ENCODE data around the gene FOXP1.

The FOXP1 gene

DNA sequence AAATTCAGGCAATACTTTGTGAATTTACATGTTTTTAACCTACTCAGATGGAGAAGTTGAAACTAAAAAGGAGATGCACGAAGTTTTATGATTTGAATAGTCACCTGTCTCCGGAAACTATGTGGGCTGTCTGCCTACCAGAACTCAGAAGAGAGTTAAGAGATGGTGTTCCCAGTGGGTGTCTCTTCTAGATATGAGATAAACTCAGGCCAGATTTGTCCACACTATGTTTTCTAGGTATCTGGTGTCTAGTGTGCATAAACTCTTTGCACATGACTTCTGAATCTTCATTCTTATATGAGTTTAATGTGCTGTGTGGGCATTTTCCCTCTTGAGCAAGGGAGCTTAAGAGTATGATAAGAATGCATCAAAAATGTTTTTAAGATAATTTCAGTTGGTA is 222.8 kb downstream of the FOXP1 start:
- no peak overlapping the region for H3K9ac ChIP-seq (ENCODE audit: low read length in 5 of 5)
- no peak overlapping the region for H3K27ac ChIP-seq (ENCODE audit: low read depth, low read length)
- no peak overlapping the region for H3K4me3 ChIP-seq (ENCODE audit: low read depth in 1 of 5, low read length in 5 of 5)
- H3K27me3 ChIP-seq (ENCODE audit: control insufficient read depth in 5 of 5, insufficient read depth in 4 of 5, low read length in 5 of 5) = no peaks in the 10 kb centered on the region
- H3K4me1 ChIP-seq (ENCODE audit: control insufficient read depth in 5 of 5, insufficient read depth in 5 of 5, low read length in 5 of 5) = peaks cover 0 to 9% (median 4%) of the 10 kb centered on the region in 5 donors
- H3K36me3 ChIP-seq (ENCODE audit: control insufficient read depth in 5 of 5, insufficient read depth in 5 of 5, low read length in 5 of 5) = peaks cover 0 to 8% (median 6%) of the 10 kb centered on the region in 5 donors
- no peaks in the 10 kb centered on the region for H3K9me3 ChIP-seq (ENCODE audit: control insufficient read depth in 5 of 5, low read length in 5 of 5)

DNA sequence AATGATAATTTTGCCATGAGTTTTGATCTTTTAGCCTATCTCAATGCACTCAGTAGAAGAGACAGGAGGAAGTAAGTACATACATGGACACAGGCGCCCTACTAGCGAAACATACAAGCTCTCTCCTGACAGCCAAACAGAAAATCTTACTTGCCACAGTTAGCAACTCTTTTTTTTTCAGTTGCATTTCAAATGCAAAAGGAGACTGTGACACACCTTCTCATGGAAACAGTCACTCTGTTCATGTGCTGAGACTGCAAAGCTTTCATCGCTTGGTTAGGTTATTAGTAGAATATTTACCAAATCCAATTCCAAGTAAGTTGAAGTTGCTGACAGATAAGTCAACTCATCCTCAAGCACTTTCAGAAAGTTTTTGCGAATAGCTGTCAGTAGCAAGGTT is 223.3 kb downstream of the FOXP1 start:
- H3K4me1 ChIP-seq (ENCODE audit: control insufficient read depth in 5 of 5, insufficient read depth in 5 of 5, low read length in 5 of 5) = peaks cover 0 to 9% (median 4%) of the 10 kb centered on the region in 5 donors
- no peak overlapping the region for H3K9ac ChIP-seq (ENCODE audit: low read length in 5 of 5)
- H3K9me3 ChIP-seq (ENCODE audit: control insufficient read depth in 5 of 5, low read length in 5 of 5) = no peaks in the 10 kb centered on the region
- H3K36me3 ChIP-seq (ENCODE audit: control insufficient read depth in 5 of 5, insufficient read depth in 5 of 5, low read length in 5 of 5) = peaks cover 0 to 8% (median 8%) of the 10 kb centered on the region in 5 donors
- H3K27me3 ChIP-seq (ENCODE audit: control insufficient read depth in 5 of 5, insufficient read depth in 4 of 5, low read length in 5 of 5) = no peaks in the 10 kb centered on the region
- no peak overlapping the region for H3K4me3 ChIP-seq (ENCODE audit: low read depth in 1 of 5, low read length in 5 of 5)
- no peak overlapping the region for H3K27ac ChIP-seq (ENCODE audit: low read depth, low read length)

DNA sequence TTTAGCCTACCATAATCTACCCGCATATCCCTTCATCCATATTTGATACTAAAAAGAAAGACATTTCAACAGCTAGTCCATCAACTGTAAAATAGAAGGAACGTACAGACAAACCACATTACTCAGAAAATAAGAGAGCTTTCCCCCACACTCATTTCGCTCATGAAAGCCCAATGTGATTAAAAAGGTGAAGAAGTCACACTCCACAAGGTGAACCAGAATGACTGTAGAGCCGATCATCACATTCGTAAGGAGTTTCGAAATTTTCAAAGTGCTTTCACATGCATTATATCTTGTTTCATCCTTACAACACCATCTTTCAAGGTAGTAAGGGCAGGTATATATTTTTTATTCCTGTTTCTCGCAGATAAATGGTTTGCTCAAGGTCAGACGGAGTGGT is 225.3 kb downstream of the FOXP1 start:
- Histone ChIP-seq H3K27ac (ENCODE audit: low read depth, low read length) (no peak overlapping the region), H3K9ac (ENCODE audit: low read length in 5 of 5) (no peak overlapping the region), H3K9me3 (ENCODE audit: control insufficient read depth in 5 of 5, low read length in 5 of 5) (no peaks in the 10 kb centered on the region), H3K36me3 (ENCODE audit: control insufficient read depth in 5 of 5, insufficient read depth in 5 of 5, low read length in 5 of 5) (peaks cover 0 to 8% (median 8%) of the 10 kb centered on the region in 5 donors), H3K4me3 (ENCODE audit: low read depth in 1 of 5, low read length in 5 of 5) (no peak overlapping the region), H3K4me1 (ENCODE audit: control insufficient read depth in 5 of 5, insufficient read depth in 5 of 5, low read length in 5 of 5) (peaks cover 0 to 3% (median 0%) of the 10 kb centered on the region in 5 donors), H3K27me3 (ENCODE audit: control insufficient read depth in 5 of 5, insufficient read depth in 4 of 5, low read length in 5 of 5) (no peaks in the 10 kb centered on the region)

DNA sequence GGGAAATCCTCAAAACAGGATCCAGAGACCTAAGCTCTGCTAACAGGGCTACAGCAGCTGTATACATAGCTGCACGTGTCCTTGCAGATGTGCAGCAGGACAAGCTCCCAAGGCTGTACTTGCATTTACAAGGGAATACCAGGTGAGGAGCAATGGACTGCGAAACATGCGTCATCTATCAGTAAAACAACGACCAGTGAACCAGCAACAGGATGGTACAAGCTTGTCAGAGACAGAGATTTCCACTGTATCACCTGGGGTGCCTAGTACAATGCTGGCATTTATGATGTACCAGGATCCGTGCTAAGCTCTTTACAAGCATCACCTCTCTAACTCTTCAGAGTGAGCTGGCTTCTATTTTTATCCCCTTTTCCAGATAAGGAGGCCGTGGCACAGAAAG is 227.3 kb downstream of the FOXP1 start:
- no peak overlapping the region for H3K9ac ChIP-seq (ENCODE audit: low read length in 5 of 5)
- H3K36me3 ChIP-seq (ENCODE audit: control insufficient read depth in 5 of 5, insufficient read depth in 5 of 5, low read length in 5 of 5) = peaks cover 0 to 8% (median 8%) of the 10 kb centered on the region in 5 donors
- peaks cover 0 to 3% (median 0%) of the 10 kb centered on the region in 5 donors for H3K4me1 ChIP-seq (ENCODE audit: control insufficient read depth in 5 of 5, insufficient read depth in 5 of 5, low read length in 5 of 5)
- no peaks in the 10 kb centered on the region for H3K27me3 ChIP-seq (ENCODE audit: control insufficient read depth in 5 of 5, insufficient read depth in 4 of 5, low read length in 5 of 5)
- H3K9me3 ChIP-seq (ENCODE audit: control insufficient read depth in 5 of 5, low read length in 5 of 5) = no peaks in the 10 kb centered on the region
- no peak overlapping the region for H3K4me3 ChIP-seq (ENCODE audit: low read depth in 1 of 5, low read length in 5 of 5)
- H3K27ac ChIP-seq (ENCODE audit: low read depth, low read length) = no peak overlapping the region

DNA sequence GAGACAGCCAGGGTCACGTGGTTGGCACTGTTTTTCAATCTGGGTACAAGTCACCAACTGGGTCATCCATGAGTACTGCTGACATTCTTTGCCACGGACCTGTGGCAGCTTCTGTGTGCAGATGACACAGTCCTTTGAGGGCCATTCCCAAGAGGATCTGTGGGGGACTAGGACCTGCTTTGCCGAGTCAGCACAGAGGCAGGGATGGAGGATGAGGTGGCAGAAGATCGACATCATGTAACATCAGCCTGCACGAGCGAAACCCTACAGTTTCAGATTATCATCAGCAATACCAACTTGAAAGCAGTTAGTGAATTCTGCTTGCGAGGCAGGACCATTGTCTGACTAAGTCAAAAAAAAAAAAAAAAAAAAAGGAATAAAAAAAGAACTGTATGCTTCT is 227.7 kb downstream of the FOXP1 start:
- no peak overlapping the region for H3K9ac ChIP-seq (ENCODE audit: low read length in 5 of 5)
- H3K4me1 ChIP-seq (ENCODE audit: control insufficient read depth in 5 of 5, insufficient read depth in 5 of 5, low read length in 5 of 5) = peaks cover 0 to 3% (median 0%) of the 10 kb centered on the region in 5 donors
- H3K27me3 ChIP-seq (ENCODE audit: control insufficient read depth in 5 of 5, insufficient read depth in 4 of 5, low read length in 5 of 5) = no peaks in the 10 kb centered on the region
- H3K9me3 ChIP-seq (ENCODE audit: control insufficient read depth in 5 of 5, low read length in 5 of 5) = no peaks in the 10 kb centered on the region
- H3K27ac ChIP-seq (ENCODE audit: low read depth, low read length) = no peak overlapping the region
- peaks cover 0 to 8% (median 8%) of the 10 kb centered on the region in 5 donors for H3K36me3 ChIP-seq (ENCODE audit: control insufficient read depth in 5 of 5, insufficient read depth in 5 of 5, low read length in 5 of 5)
- no peak overlapping the region for H3K4me3 ChIP-seq (ENCODE audit: low read depth in 1 of 5, low read length in 5 of 5)

DNA sequence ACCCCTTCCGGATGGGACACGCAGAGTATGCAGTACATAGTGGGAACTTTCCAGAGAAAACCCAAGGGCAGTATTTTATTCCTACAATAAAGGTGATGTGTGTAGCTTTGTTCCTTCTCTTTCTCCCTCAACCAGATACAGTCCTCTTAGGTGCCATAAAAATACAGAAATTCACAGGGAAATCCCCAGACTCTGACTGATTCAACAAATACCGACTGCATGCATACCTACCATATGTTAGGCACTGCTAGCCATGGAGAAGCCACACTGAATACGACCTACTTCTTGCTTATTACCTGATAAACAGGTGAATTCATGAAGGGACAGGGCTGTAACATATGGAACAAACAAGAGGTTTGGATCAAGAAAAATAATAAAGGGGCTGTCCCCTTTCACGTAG is 228.5 kb downstream of the FOXP1 start:
- Histone ChIP-seq H3K36me3 (ENCODE audit: control insufficient read depth in 5 of 5, insufficient read depth in 5 of 5, low read length in 5 of 5) (peaks cover 0 to 8% (median 8%) of the 10 kb centered on the region in 5 donors), H3K9ac (ENCODE audit: low read length in 5 of 5) (no peak overlapping the region), H3K4me1 (ENCODE audit: control insufficient read depth in 5 of 5, insufficient read depth in 5 of 5, low read length in 5 of 5) (peaks cover 0 to 3% (median 0%) of the 10 kb centered on the region in 5 donors), H3K4me3 (ENCODE audit: low read depth in 1 of 5, low read length in 5 of 5) (no peak overlapping the region), H3K27me3 (ENCODE audit: control insufficient read depth in 5 of 5, insufficient read depth in 4 of 5, low read length in 5 of 5) (no peaks in the 10 kb centered on the region), H3K27ac (ENCODE audit: low read depth, low read length) (no peak overlapping the region), H3K9me3 (ENCODE audit: control insufficient read depth in 5 of 5, low read length in 5 of 5) (no peaks in the 10 kb centered on the region)

DNA sequence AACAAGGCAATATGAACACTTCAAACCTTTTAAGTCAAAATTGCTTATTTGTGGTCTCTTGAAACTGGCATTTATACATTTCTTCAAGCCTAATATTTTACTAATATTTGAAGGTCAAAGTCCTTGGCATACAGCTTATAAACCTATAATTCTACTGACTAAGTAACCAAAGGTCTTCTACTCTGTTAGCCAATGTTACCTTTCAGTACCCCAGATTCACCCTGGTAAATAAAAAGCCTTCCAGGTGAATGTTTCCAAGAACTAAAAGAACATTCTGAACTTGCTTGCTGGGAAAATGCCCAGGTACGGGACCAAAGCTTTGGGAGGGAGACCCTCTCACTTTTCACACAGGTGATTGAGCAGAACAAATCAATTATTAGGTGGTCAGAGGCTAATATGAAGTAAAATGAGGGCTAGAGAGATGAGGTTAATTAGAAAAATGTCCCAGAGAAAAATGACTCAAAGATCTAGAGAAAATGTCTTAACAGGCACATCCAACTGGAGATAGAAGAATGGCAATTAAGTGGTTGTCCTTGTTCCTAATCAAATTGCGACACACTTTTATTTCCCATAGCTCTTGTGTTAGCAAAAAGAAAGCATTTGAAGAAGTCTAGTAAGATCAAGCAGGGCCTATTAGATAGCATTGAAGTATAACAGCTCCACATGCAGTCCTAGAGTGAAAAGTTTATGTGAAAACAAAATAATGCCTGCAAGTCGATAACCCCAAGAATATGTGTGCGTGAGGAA is 232.0 kb downstream of the FOXP1 start:
- H3K9ac ChIP-seq (ENCODE audit: low read length in 5 of 5) = no peak overlapping the region
- peaks cover 0 to 2% (median 0%) of the 10 kb centered on the region in 5 donors for H3K36me3 ChIP-seq (ENCODE audit: control insufficient read depth in 5 of 5, insufficient read depth in 5 of 5, low read length in 5 of 5)
- H3K27me3 ChIP-seq (ENCODE audit: control insufficient read depth in 5 of 5, insufficient read depth in 4 of 5, low read length in 5 of 5) = no peaks in the 10 kb centered on the region
- H3K27ac ChIP-seq (ENCODE audit: low read depth, low read length) = no peak overlapping the region
- H3K9me3 ChIP-seq (ENCODE audit: control insufficient read depth in 5 of 5, low read length in 5 of 5) = no peaks in the 10 kb centered on the region
- peaks cover 0 to 3% (median 0%) of the 10 kb centered on the region in 5 donors for H3K4me1 ChIP-seq (ENCODE audit: control insufficient read depth in 5 of 5, insufficient read depth in 5 of 5, low read length in 5 of 5)
- H3K4me3 ChIP-seq (ENCODE audit: low read depth in 1 of 5, low read length in 5 of 5) = no peak overlapping the region

DNA sequence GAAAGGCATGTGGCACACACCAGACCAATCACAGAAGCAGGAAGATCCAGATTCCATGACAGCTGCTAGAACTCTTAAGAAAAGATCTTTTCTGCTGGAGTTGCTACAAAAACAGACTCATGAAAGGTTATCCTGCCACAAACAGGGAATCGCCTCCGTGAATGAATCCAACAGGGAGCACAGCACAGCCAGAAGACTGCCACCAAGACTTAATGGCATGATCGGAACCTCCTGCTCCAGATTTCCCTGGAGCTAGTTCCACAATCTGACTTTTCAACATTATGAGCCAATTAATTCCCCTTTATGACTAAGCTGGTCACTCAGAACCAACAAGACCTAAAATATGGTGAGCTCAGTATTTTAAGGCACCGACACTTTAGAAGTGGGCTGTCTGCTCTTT is 232.5 kb downstream of the FOXP1 start:
- Histone ChIP-seq H3K4me1 (ENCODE audit: control insufficient read depth in 5 of 5, insufficient read depth in 5 of 5, low read length in 5 of 5) (no peaks in the 10 kb centered on the region), H3K9ac (ENCODE audit: low read length in 5 of 5) (no peak overlapping the region), H3K36me3 (ENCODE audit: control insufficient read depth in 5 of 5, insufficient read depth in 5 of 5, low read length in 5 of 5) (peaks cover 0 to 2% (median 0%) of the 10 kb centered on the region in 5 donors), H3K9me3 (ENCODE audit: control insufficient read depth in 5 of 5, low read length in 5 of 5) (no peaks in the 10 kb centered on the region), H3K4me3 (ENCODE audit: low read depth in 1 of 5, low read length in 5 of 5) (no peak overlapping the region), H3K27ac (ENCODE audit: low read depth, low read length) (no peak overlapping the region), H3K27me3 (ENCODE audit: control insufficient read depth in 5 of 5, insufficient read depth in 4 of 5, low read length in 5 of 5) (no peaks in the 10 kb centered on the region)

DNA sequence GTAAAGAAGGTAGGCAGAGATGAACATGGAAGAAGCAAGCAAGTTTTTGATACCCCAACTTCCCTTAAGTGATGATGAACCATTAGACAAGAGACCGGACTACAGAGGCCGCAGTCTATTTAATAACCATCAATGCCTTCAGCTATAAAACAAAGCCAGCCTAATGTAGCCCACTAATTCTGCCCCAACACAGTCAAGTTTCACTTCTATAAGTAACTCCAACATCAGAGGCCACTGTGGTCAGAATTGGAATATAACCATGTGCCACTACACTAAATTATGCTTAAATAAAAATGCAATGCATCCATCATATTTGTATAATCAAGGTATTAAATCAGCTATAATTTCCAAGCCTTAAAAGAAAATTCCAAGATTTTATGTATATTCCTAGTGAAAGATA is 234.7 kb downstream of the FOXP1 start:
- Histone ChIP-seq H3K27ac (ENCODE audit: low read depth, low read length) (no peak overlapping the region), H3K9me3 (ENCODE audit: control insufficient read depth in 5 of 5, low read length in 5 of 5) (no peaks in the 10 kb centered on the region), H3K4me1 (ENCODE audit: control insufficient read depth in 5 of 5, insufficient read depth in 5 of 5, low read length in 5 of 5) (no peaks in the 10 kb centered on the region), H3K36me3 (ENCODE audit: control insufficient read depth in 5 of 5, insufficient read depth in 5 of 5, low read length in 5 of 5) (no peaks in the 10 kb centered on the region), H3K27me3 (ENCODE audit: control insufficient read depth in 5 of 5, insufficient read depth in 4 of 5, low read length in 5 of 5) (no peaks in the 10 kb centered on the region), H3K9ac (ENCODE audit: low read length in 5 of 5) (no peak overlapping the region), H3K4me3 (ENCODE audit: low read depth in 1 of 5, low read length in 5 of 5) (no peak overlapping the region)

DNA sequence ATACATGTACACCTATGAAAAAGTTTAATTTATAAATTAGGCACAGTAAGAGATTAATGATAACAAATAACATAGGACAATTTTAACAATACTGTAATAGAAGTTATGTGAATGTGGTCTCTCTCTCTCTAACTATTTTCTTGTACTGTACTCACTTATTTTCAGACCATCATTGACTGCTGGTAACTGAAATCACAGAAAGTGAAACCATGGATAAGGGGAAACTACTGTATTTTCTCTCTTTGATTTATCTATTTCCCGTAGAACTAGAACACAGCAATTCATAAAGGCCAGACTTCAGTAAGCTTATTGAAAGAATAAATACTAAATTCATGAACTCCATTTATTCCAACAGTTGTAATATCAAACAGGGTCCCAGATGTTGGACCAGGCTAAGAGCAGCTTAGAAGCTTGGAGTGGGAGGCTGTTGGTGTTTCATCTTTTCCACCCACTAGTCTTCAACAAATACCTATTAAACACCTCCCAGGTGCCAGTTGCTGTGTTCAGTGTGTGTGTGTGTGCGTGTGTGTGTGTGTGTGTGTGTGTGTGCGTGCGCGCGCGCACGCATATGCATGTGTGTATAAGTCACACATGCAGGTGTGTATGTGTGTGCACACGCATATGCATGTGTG is 235.4 kb downstream of the FOXP1 start:
- Histone ChIP-seq H3K9me3 (ENCODE audit: control insufficient read depth in 5 of 5, low read length in 5 of 5) (no peaks in the 10 kb centered on the region), H3K36me3 (ENCODE audit: control insufficient read depth in 5 of 5, insufficient read depth in 5 of 5, low read length in 5 of 5) (no peaks in the 10 kb centered on the region)

More for the DNA sequence above, 235.4 kb downstream of the FOXP1 start:
- H3K4me3 ChIP-seq (ENCODE audit: low read depth in 1 of 5, low read length in 5 of 5) = no peak overlapping the region
- H3K27ac ChIP-seq (ENCODE audit: low read depth, low read length) = no peak overlapping the region
- H3K27me3 ChIP-seq (ENCODE audit: control insufficient read depth in 5 of 5, insufficient read depth in 4 of 5, low read length in 5 of 5) = no peaks in the 10 kb centered on the region
- no peak overlapping the region for H3K9ac ChIP-seq (ENCODE audit: low read length in 5 of 5)
- H3K4me1 ChIP-seq (ENCODE audit: control insufficient read depth in 5 of 5, insufficient read depth in 5 of 5, low read length in 5 of 5) = no peaks in the 10 kb centered on the region

All from subcutaneous abdominal adipose tissue (tissue), 5 donors.